ENCODE results near the gene TADA2B. TPM values are rescaled to one million over a fixed set of nuclear protein-coding genes. Genes with fewer than 3 reads are reported as not detected.

The TADA2B gene
- total RNA-seq, 1 experiment from 2014 or later = 14.3 TPM

DNA sequence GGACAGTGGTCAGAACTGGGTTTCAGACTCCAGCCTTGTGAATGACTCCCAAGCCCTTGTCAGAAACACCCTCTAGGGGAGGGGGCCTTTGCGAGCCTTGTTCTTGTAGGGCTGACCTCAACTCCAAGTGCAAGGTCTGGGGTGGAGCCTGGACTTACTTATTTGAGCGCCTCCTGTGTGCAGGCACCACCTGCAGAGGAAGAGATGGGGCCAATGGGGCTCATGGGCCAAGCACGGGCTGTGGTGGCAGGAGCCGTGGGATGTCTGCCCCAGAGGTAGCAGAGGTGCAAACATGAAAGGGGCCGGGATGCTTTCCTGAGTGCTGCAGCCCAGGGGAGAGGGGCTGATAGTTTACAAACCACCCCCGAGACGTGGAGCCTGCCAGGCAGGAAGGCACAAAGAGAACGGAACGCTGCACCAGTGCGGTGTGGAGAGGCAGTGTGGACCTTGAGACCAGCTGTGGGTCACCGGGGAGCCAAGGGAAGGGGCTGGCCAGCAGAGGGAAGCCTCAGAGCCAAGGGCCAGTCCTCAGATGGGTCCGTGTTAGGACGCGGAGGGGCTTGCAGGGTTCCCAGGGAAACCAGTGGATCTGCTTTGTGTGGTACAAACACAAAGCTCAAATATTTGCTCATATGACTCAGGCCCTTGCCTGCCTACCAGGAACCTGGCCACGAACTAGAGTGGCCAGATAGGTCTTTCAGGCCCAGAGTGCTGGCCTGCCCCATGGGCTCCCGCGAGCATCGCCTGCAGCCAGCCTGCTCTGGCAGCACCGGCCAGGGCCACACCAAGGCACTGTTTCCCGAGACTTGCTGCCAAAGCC is 8.7 kb upstream of the TADA2B start:
- Mint-ChIP-seq H3K4me3 (no peak overlapping the region), H3K27me3 (ENCODE audit: low read depth) (peaks cover 2% of the 10 kb centered on the region; the same call in 1 of the 2 replicates), H3K9me3 (no peaks in the 10 kb centered on the region), H3K36me3 (peaks cover 25% of the 10 kb centered on the region), H3K27ac (0 out of 2 replicates have a peak overlapping the region, but pooled peaks have one; percentile 9), H3K4me1 (no peaks in the 10 kb centered on the region)
- no peak for DNase-seq (ENCODE audit: low spot score)
- TF ChIP-seq SP1 (CRISPR knock-in tag; conservative IDR thresholded peaks at IDR 0.05) (no peak), RELA (CRISPR knock-in tag; IDR thresholded peaks at IDR 0.05; ENCODE audit: borderline replicate concordance) (no peak), PRRX2 (CRISPR knock-in tag; IDR thresholded peaks at IDR 0.05) (no peak), GABPB1 (CRISPR knock-in tag; IDR thresholded peaks at IDR 0.05) (peak; percentile 21; the same call in 1 of the 2 replicates), CREM (CRISPR knock-in tag; IDR thresholded peaks at IDR 0.05) (no peak), NFYB (CRISPR knock-in tag; conservative IDR thresholded peaks at IDR 0.05; ENCODE audit: low read depth) (no peak)
- TF ChIP-seq, protein P1, sequence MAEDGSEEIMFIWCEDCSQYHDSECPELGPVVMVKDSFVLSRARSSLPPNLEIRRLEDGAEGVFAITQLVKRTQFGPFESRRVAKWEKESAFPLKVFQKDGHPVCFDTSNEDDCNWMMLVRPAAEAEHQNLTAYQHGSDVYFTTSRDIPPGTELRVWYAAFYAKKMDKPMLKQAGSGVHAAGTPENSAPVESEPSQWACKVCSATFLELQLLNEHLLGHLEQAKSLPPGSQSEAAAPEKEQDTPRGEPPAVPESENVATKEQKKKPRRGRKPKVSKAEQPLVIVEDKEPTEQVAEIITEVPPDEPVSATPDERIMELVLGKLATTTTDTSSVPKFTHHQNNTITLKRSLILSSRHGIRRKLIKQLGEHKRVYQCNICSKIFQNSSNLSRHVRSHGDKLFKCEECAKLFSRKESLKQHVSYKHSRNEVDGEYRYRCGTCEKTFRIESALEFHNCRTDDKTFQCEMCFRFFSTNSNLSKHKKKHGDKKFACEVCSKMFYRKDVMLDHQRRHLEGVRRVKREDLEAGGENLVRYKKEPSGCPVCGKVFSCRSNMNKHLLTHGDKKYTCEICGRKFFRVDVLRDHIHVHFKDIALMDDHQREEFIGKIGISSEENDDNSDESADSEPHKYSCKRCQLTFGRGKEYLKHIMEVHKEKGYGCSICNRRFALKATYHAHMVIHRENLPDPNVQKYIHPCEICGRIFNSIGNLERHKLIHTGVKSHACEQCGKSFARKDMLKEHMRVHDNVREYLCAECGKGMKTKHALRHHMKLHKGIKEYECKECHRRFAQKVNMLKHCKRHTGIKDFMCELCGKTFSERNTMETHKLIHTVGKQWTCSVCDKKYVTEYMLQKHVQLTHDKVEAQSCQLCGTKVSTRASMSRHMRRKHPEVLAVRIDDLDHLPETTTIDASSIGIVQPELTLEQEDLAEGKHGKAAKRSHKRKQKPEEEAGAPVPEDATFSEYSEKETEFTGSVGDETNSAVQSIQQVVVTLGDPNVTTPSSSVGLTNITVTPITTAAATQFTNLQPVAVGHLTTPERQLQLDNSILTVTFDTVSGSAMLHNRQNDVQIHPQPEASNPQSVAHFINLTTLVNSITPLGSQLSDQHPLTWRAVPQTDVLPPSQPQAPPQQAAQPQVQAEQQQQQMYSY (CRISPR knock-in tag; IDR thresholded peaks at IDR 0.05) = no peak
- POLR2A ChIA-PET = interaction anchor here (0.6 to 0.9 kb wide), 3 partner anchors 10 to 1164 kb away, joined by 4 to 6 read pairs (median 4); no protein-coding TSS in a partner anchor
- peak; percentile 66 for ATAC-seq
- CTCF ChIA-PET = interaction anchor here (0.9 to 1.4 kb wide), 6 partner anchors 9 to 301 kb away, joined by 3 to 7 read pairs (median 4); partner anchors contain the start of gene TADA2B

DNA sequence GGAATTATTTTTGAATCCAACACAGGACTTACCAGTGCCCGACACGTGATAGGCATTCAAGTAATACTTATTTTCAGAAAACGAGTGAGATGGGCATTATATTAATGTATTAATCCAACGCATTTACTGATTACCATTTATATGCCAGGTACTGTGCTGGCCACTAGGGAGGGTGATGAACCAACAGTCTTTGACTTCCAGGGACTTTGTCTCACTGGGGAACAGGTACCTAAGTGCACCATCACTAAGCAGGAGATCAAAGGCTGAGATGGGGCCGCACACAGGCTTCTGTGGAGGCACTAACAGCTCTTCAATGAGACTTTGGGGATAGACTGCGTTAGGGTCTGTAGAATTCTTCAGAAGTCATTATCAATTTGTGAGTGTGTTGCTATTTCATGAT is 5.7 kb upstream of the TADA2B start:
- H3K4me1 Mint-ChIP-seq = peaks cover 10% of the 10 kb centered on the region
- no peak overlapping the region for H3K27ac Mint-ChIP-seq
- no peak for ATAC-seq
- CTCF ChIA-PET = interaction anchor here (1.9 kb wide), 1 partner anchor 34 kb away, joined by 5 read pairs; no protein-coding TSS in a partner anchor
- H3K4me3 Mint-ChIP-seq = no peak overlapping the region
- peaks cover 26% of the 10 kb centered on the region for H3K27me3 Mint-ChIP-seq (ENCODE audit: low read depth)
- no peak for DNase-seq (ENCODE audit: low spot score)
- POLR2A ChIA-PET = no interaction called here
- H3K36me3 Mint-ChIP-seq = peaks cover 2% of the 10 kb centered on the region; the same call in 1 of the 2 replicates
- H3K9me3 Mint-ChIP-seq = no peaks in the 10 kb centered on the region
- no peak for TF ChIP-seq ZNF219 (CRISPR knock-in tag; IDR thresholded peaks at IDR 0.05; ENCODE audit: borderline replicate concordance)
- no peak for TF ChIP-seq CBFB (CRISPR knock-in tag; IDR thresholded peaks at IDR 0.05; ENCODE audit: low read depth)
- TF ChIP-seq IRF2 (CRISPR knock-in tag; IDR thresholded peaks at IDR 0.05; ENCODE audit: borderline replicate concordance, low read depth) = no peak
- no peak for TF ChIP-seq CREB1 (CRISPR knock-in tag; IDR thresholded peaks at IDR 0.05)
- TF ChIP-seq RELA (CRISPR knock-in tag; IDR thresholded peaks at IDR 0.05; ENCODE audit: borderline replicate concordance) = no peak
- TF ChIP-seq, protein P2, sequence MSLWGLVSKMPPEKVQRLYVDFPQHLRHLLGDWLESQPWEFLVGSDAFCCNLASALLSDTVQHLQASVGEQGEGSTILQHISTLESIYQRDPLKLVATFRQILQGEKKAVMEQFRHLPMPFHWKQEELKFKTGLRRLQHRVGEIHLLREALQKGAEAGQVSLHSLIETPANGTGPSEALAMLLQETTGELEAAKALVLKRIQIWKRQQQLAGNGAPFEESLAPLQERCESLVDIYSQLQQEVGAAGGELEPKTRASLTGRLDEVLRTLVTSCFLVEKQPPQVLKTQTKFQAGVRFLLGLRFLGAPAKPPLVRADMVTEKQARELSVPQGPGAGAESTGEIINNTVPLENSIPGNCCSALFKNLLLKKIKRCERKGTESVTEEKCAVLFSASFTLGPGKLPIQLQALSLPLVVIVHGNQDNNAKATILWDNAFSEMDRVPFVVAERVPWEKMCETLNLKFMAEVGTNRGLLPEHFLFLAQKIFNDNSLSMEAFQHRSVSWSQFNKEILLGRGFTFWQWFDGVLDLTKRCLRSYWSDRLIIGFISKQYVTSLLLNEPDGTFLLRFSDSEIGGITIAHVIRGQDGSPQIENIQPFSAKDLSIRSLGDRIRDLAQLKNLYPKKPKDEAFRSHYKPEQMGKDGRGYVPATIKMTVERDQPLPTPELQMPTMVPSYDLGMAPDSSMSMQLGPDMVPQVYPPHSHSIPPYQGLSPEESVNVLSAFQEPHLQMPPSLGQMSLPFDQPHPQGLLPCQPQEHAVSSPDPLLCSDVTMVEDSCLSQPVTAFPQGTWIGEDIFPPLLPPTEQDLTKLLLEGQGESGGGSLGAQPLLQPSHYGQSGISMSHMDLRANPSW (CRISPR knock-in tag; conservative IDR thresholded peaks at IDR 0.05; ENCODE audit: low read depth) = no peak
- no peak for TF ChIP-seq KAT7 (CRISPR knock-in tag; IDR thresholded peaks at IDR 0.05; ENCODE audit: borderline replicate concordance)
- TF ChIP-seq, protein P3, sequence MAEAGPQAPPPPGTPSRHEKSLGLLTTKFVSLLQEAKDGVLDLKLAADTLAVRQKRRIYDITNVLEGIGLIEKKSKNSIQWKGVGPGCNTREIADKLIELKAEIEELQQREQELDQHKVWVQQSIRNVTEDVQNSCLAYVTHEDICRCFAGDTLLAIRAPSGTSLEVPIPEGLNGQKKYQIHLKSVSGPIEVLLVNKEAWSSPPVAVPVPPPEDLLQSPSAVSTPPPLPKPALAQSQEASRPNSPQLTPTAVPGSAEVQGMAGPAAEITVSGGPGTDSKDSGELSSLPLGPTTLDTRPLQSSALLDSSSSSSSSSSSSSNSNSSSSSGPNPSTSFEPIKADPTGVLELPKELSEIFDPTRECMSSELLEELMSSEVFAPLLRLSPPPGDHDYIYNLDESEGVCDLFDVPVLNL (CRISPR knock-in tag; IDR thresholded peaks at IDR 0.05; ENCODE audit: borderline replicate concordance, low read depth) = no peak
- TF ChIP-seq, protein P4, sequence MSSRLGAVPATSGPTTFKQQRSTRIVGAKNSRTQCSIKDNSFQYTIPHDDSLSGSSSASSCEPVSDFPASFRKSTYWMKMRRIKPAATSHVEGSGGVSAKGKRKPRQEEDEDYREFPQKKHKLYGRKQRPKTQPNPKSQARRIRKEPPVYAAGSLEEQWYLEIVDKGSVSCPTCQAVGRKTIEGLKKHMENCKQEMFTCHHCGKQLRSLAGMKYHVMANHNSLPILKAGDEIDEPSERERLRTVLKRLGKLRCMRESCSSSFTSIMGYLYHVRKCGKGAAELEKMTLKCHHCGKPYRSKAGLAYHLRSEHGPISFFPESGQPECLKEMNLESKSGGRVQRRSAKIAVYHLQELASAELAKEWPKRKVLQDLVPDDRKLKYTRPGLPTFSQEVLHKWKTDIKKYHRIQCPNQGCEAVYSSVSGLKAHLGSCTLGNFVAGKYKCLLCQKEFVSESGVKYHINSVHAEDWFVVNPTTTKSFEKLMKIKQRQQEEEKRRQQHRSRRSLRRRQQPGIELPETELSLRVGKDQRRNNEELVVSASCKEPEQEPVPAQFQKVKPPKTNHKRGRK (CRISPR knock-in tag; IDR thresholded peaks at IDR 0.05; ENCODE audit: borderline replicate concordance) = no peak
- no peak for TF ChIP-seq MYBL2 (CRISPR knock-in tag; IDR thresholded peaks at IDR 0.05)
- TF ChIP-seq NR3C1 (CRISPR knock-in tag; conservative IDR thresholded peaks at IDR 0.05; ENCODE audit: low read depth) = no peak
- TF ChIP-seq, protein P5, sequence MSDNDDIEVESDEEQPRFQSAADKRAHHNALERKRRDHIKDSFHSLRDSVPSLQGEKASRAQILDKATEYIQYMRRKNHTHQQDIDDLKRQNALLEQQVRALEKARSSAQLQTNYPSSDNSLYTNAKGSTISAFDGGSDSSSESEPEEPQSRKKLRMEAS (CRISPR knock-in tag; IDR thresholded peaks at IDR 0.05) = no peak
- no peak for TF ChIP-seq GABPB1 (CRISPR knock-in tag; IDR thresholded peaks at IDR 0.05)
- TF ChIP-seq ZNF317 (CRISPR knock-in tag; IDR thresholded peaks at IDR 0.05; ENCODE audit: borderline replicate concordance, low read depth) = no peak

All from WTC11 (cell line).